NT2/D1 (cell line): ENCODE measurements around the gene FAM163A.

Experiments
- DNase-seq: peaks from one replicate; pipeline ENCODE4 v3.0.0-alpha.2; 2011; ENCODE audit warnings: low read depth, low spot score
- H3K27me3 ChIP-seq: 2 replicates; pipeline ENCODE4 v1.6.0; 2011; ENCODE audit warnings: mild to moderate bottlenecking; ENCODE audit not compliant: insufficient read length, insufficient read depth
- H3K36me3 ChIP-seq: 2 replicates; pipeline ENCODE4 v1.6.1; 2011; ENCODE audit warnings: mild to moderate bottlenecking, low read length, mixed read lengths; ENCODE audit not compliant: insufficient read depth, insufficient read length
- H3K4me1 ChIP-seq: 2 replicates; pipeline ENCODE4 v1.5.1; 2011; ENCODE audit not compliant: insufficient read depth, insufficient read length
- H3K4me3 ChIP-seq: 2 replicates; pipeline ENCODE4 v1.5.1; 2011; ENCODE audit warnings: low read depth; ENCODE audit not compliant: insufficient read length
- H3K9ac ChIP-seq: 2 replicates; pipeline ENCODE4 v1.6.0; 2011; ENCODE audit warnings: low read depth; ENCODE audit not compliant: insufficient read length
- H3K9me3 ChIP-seq: 2 replicates; pipeline ENCODE4 v1.5.1; 2011; ENCODE audit warnings: mild to moderate bottlenecking, low read length; ENCODE audit not compliant: insufficient read depth
- SUZ12 ChIP-seq: IDR thresholded peaks from 2 replicates; pipeline ENCODE4 v1.6.1; 2011; ENCODE audit not compliant: insufficient read length, insufficient read depth; ENCODE audit errors: extremely low read depth
- YY1 ChIP-seq: IDR thresholded peaks from 2 replicates; pipeline ENCODE4 v1.6.1; 2011; ENCODE audit not compliant: insufficient read length, insufficient read depth
- ZNF274 ChIP-seq: IDR thresholded peaks from 2 replicates; pipeline ENCODE4 v1.6.1; 2011; ENCODE audit warnings: mild to moderate bottlenecking, low read depth, low read length

Gene FAM163A

GRCh38 chr1:179805291-179806195 is 62.5 kb downstream of the FAM163A start:
- H3K36me3 ChIP-seq = no peaks in the 10 kb centered on the region
- peaks cover 14% of the 10 kb centered on the region for H3K4me1 ChIP-seq
- no peaks in the 10 kb centered on the region for H3K27me3 ChIP-seq
- no peaks in the 10 kb centered on the region for H3K9me3 ChIP-seq
- no peak overlapping the region for H3K4me3 ChIP-seq
- DNase-seq = no peak
- no peak for TF ChIP-seq ZNF274
- TF ChIP-seq SUZ12 = no peak
- no peak for TF ChIP-seq YY1
- no peak overlapping the region for H3K9ac ChIP-seq

GRCh38 chr1:179806333-179806732 is 63.2 kb downstream of the FAM163A start:
- Histone ChIP-seq H3K9ac (no peak overlapping the region), H3K9me3 (no peaks in the 10 kb centered on the region), H3K36me3 (no peaks in the 10 kb centered on the region), H3K27me3 (no peaks in the 10 kb centered on the region), H3K4me1 (peaks cover 14% of the 10 kb centered on the region), H3K4me3 (no peak overlapping the region)
- TF ChIP-seq YY1 = no peak
- no peak for TF ChIP-seq ZNF274
- TF ChIP-seq SUZ12 = no peak
- DNase-seq = no peak

DNA sequence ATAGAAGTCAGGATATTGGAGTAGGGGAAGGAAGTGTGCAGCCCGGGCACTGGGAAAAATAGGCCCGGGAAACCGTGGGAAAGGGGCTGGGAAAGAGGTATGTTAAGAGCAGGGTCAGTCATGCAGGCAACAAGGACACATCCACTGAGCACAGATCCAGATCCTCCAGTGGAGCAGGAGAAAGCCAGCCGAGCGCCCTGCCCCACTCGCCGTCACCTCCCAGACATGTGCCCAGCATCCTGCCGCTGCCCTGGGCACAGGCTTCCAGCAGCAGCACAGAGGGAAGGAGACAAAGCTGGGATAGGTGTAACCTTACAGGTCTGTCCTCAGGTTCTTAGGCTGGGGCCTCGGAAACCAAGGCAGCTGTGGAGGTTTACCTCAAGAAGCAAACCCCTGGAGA is 64.2 kb downstream of the FAM163A start:
- Histone ChIP-seq H3K9ac (no peak overlapping the region), H3K36me3 (no peaks in the 10 kb centered on the region), H3K9me3 (no peaks in the 10 kb centered on the region), H3K4me1 (peaks cover 14% of the 10 kb centered on the region), H3K27me3 (no peaks in the 10 kb centered on the region), H3K4me3 (no peak overlapping the region)
- no peak for DNase-seq
- TF ChIP-seq ZNF274 (no peak), YY1 (no peak), SUZ12 (no peak)

DNA sequence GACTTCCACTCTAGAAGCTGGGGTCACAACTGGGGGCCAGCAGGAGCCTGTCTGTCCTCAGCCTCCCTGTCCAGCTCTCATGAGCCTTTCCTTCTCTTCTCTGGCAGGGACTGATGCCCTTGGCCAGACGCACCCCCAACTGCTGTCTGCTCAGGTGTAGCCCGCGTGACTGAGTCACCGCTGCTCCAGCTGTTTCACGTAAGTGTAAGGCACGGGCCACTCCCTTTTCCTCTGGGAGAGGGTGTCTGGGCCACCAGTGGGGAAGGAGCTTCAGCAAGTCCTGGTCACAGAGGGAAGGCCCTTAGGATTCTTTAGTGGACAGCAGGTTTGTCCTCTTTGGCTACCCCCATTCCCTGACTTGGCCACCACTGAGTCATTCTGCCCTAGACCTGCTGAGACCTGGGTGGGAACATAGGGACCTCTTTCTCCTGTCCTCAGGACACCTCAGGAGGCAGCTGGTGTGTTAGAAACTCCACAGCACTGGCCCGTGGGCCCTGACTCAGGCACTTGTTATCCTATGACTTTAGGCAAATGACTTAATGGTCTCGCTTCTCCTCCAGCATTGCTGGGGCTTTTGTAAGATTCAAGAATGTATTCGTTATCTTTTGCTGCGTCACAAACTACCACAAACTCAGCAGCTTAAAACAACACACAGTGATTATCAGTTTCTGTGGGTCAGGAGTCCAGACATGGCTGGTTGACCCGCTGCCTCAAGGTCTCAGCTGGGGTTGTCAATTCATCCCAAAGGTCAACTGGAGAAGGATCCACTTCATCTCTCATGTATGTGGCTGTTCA is 64.8 kb downstream of the FAM163A start:
- Histone ChIP-seq H3K36me3 (no peaks in the 10 kb centered on the region), H3K4me1 (peaks cover 14% of the 10 kb centered on the region), H3K4me3 (no peak overlapping the region), H3K27me3 (no peaks in the 10 kb centered on the region), H3K9ac (no peak overlapping the region), H3K9me3 (no peaks in the 10 kb centered on the region)
- TF ChIP-seq ZNF274 (no peak), SUZ12 (no peak), YY1 (no peak)
- DNase-seq = no peak

DNA sequence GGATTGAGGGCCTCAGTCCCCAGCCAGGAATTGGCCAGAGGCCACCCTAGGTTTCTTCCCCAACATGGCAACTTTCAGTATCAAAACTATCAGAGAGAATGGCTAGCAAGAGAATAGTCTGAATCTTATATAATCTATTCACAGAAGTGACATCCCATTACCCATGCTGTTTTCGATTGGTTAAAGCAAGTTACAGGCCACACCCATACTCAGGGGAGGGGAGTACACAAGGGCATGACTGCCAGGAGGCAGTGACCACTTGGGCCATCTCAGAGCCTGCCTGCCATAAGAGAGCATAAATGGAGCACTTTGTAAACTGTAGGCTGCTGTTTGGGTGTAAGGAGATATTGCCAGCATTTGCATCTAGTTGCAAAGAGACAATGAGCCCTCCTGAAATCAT is 65.4 kb downstream of the FAM163A start:
- DNase-seq = no peak
- H3K36me3 ChIP-seq = no peaks in the 10 kb centered on the region
- no peaks in the 10 kb centered on the region for H3K9me3 ChIP-seq
- H3K27me3 ChIP-seq = no peaks in the 10 kb centered on the region
- no peak overlapping the region for H3K4me3 ChIP-seq
- peaks cover 20% of the 10 kb centered on the region for H3K4me1 ChIP-seq
- no peak overlapping the region for H3K9ac ChIP-seq
- TF ChIP-seq ZNF274 (no peak), YY1 (no peak), SUZ12 (no peak)

DNA sequence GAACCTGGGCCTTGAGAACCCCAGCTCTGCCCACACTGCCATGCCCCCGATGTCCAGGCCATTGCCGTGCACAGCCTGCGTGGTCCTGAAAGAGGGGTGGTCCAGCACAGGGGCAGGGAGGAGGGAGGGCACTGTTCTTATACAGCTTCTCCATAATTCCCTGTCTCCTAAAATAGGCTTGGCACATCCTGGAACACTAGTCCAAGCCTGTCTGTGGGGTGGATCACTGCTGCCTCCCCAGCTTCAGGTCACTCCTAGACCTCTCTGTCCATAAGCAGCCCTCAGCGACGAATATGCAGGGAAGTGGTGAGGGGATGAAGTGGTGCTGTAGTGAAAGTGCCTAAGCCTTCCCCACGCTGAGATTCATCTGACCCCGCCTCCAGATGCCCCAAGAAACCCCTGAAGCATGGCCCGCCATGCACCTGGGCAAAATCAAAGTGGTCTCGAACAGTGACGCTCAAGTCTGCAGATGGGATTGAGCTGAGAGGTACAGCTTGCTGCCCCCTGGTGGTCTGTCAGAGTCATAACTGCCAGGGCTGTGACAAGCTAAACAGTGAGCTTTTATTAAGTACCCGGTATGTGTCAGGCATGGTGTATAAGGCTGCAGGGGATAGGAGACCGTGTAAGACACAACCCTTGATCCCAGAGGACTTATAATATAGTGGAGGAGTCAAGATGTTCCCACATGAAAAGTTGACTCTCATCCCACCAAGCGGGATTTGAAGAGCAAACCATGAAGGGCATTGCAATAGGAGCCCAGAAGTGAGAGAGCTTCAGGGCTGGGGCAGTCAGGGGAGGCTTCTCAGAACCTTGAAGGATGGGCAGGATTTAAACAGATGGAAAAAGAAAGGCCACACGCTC is 66.6 kb downstream of the FAM163A start:
- H3K27me3 ChIP-seq = no peaks in the 10 kb centered on the region
- TF ChIP-seq SUZ12 (no peak), YY1 (no peak), ZNF274 (no peak)
- peak; percentile 86 for DNase-seq
- H3K4me1 ChIP-seq = peaks cover 25% of the 10 kb centered on the region
- no peak overlapping the region for H3K9ac ChIP-seq
- H3K36me3 ChIP-seq = no peaks in the 10 kb centered on the region
- H3K9me3 ChIP-seq = no peaks in the 10 kb centered on the region
- H3K4me3 ChIP-seq = no peak overlapping the region
